AG10803 (cell line): ENCODE data around the gene ZNF598.
"Not testable (repeated sequence)": the region's sequence is repeated elsewhere in the genome, so short reads cannot be mapped to it uniquely, and the experiment has no call there.

Source experiments
- DNase-seq: peaks from one replicate; pipeline ENCODE4 v3.0.0; 2010; ENCODE audit warnings: low read depth
- H3K4me3 ChIP-seq: 2 replicates; pipeline ENCODE4 v1.5.1; 2011; ENCODE audit warnings: mild to moderate bottlenecking, low read length, control low read depth
- TF ChIP-seq, protein P1 (sequence below): conservative IDR thresholded peaks from 2 replicates; pipeline ENCODE4 v1.5.1; 2011; ENCODE audit warnings: mild to moderate bottlenecking, low read length, control low read depth, inconsistent platforms

ZNF598 gene

DNA sequence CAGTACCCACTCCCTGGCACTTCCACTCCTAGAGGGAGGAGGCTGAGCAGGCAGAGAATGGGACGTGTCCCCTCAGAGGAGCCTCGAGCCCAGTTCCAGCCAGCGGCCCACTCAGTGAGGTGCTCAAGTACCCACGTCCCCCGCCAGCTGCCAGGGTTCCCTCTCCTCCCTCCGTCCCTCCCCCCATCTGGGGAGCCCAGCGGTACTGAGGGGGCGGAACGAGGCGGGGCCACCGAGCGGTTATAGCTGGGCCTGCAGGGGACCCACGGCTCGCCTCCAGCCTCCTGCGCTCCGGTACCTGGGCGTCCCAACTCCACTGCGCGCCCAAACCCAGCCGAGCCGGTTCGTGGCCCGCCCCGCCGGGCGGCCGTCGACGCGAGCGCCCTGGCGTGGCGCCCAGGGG, 9.9 kb upstream of the ZNF598 start, which contains the start of gene NPW:
NPW (plus strand) TSS at position 268 of the 403 bp plus-strand sequence.
- no peak within 1 kb of the TSS for H3K4me3 ChIP-seq
- no peak for DNase-seq
- TF ChIP-seq, protein P1, sequence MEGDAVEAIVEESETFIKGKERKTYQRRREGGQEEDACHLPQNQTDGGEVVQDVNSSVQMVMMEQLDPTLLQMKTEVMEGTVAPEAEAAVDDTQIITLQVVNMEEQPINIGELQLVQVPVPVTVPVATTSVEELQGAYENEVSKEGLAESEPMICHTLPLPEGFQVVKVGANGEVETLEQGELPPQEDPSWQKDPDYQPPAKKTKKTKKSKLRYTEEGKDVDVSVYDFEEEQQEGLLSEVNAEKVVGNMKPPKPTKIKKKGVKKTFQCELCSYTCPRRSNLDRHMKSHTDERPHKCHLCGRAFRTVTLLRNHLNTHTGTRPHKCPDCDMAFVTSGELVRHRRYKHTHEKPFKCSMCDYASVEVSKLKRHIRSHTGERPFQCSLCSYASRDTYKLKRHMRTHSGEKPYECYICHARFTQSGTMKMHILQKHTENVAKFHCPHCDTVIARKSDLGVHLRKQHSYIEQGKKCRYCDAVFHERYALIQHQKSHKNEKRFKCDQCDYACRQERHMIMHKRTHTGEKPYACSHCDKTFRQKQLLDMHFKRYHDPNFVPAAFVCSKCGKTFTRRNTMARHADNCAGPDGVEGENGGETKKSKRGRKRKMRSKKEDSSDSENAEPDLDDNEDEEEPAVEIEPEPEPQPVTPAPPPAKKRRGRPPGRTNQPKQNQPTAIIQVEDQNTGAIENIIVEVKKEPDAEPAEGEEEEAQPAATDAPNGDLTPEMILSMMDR = no peak

DNA sequence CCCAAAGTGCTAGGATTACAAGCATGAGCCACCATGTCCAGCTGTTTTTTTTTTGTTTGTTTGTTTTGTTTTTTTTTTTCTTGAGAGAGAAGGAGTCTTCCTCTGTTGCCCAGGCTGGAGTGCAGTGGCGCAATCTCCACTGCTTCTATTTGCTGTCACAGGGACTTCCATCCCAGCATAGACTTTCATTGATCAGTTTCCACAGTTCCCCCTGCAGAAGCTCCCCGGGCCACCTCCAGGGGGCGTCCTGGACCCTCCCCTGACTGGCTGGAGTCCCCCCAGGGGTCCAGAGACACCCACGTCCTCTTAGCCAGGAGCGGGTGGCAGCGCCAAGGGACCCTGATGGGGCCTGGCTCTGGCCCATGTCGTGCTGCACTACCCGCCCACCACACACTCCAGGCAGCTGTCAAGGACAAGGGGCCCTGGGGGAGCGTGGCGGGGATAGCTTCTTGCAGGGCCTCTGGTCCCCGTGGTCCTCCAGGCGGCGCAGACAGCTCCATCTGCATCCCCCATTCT, 6.8 kb upstream of the ZNF598 start:
- TF ChIP-seq, protein P1 = peak; percentile 31
- H3K4me3 ChIP-seq = no peak overlapping the region
- DNase-seq = no peak

GRCh38 chr16:2015947-2016208, 6.3 kb upstream of the ZNF598 start:
- TF ChIP-seq, protein P1 = no peak
- no peak for DNase-seq
- H3K4me3 ChIP-seq = no peak overlapping the region

- DNase-seq = no peak
- TF ChIP-seq, protein P1 = no peak
- no peak overlapping the region for H3K4me3 ChIP-seq
These were observed 5.7 kb upstream of the ZNF598 start for GRCh38 chr16:2015117-2015946.

GRCh38 chr16:2013527-2013926, 3.9 kb upstream of the ZNF598 start:
- no peak for DNase-seq
- H3K4me3 ChIP-seq = no peak overlapping the region
- TF ChIP-seq, protein P1 = no peak

GRCh38 chr16:2011726-2012125, 2.1 kb upstream of the ZNF598 start:
- not testable (repeated sequence) for DNase-seq, H3K4me3 ChIP-seq

- TF ChIP-seq, protein P1 = no peak
- H3K4me3 ChIP-seq = peak overlapping the region; percentile 86
- no peak for DNase-seq
These were observed 383 bp downstream of the ZNF598 start for GRCh38 chr16:2009164-2009711.
